Adrenal gland (tissue), 12 donors: ENCODE data around the gene NAALADL2. TPM values are rescaled to one million over a fixed set of nuclear protein-coding genes. Genes with fewer than 3 reads are reported as not detected.

Experiments
- DNase-seq, 7 donors: peaks; one replicate each; pipeline ENCODE4 v3.0.0-alpha.2; 2019 to 2020
- H3K27ac ChIP-seq, 5 donors: fragments of 200-600 bp; sonication (generic) in 4 of 5; 1 replicate in 3 of 5; 2 replicates in 2 of 5; pipeline versions ENCODE4 v1.5.1 to v1.8.0; 2016 to 2020; ENCODE audit warnings: mild to moderate bottlenecking in 1 of 5
- H3K27me3 ChIP-seq: fragments of 200-600 bp; 2 replicates; pipeline ENCODE4 v1.8.0; 2021
- H3K36me3 ChIP-seq, 2 donors: fragments of 200-600 bp; replicated peaks in 1 of 2; 1 replicate in 1 of 2; 2 replicates in 1 of 2; pipeline versions ENCODE4 v1.5.1 to v1.8.0; 2018 to 2022
- H3K4me1 ChIP-seq, 2 donors: fragments of 200-600 bp; replicated peaks in 1 of 2; 1 replicate in 1 of 2; 2 replicates in 1 of 2; pipeline versions ENCODE4 v1.5.1 to v1.8.0; 2018 to 2021
- H3K4me3 ChIP-seq, 4 donors: fragments of 200-600 bp; sonication (generic) in 3 of 4; one replicate each; pipeline ENCODE4 v1.5.1; 2016 to 2018
- H3K9me3 ChIP-seq, 3 donors: fragments of 200-600 bp; sonication (generic) in 1 of 3; replicated peaks in 1 of 3; 1 replicate in 2 of 3; 2 replicates in 1 of 3; pipeline versions ENCODE4 v1.5.1 to v1.8.0; 2016 to 2021
- POLR2A ChIP-seq, 2 donors: fragments of 450-650 bp; IDR thresholded peaks; one replicate each; pipeline ENCODE4 v1.6.1; 2017; ENCODE audit warnings: antibody characterized with exemption in 2 of 2, mild to moderate bottlenecking in 2 of 2, moderate library complexity in 1 of 2
- WGBS, 4 donors: extraction: QIAGEN DNeasy Blood & Tissue Kit in 2 of 4; methylation state at CpG; one replicate each; pipeline versions ENCODE4 v1.1.5 to v1.1.7; 2013 to 2017; 5-methylcytosine and 5-hydroxymethylcytosine counted together
- intact Hi-C, 2 donors: fragments of 100-400 bp; cut with DNase I; formaldehyde crosslinking; loops; one replicate each; pipeline versions ENCODE4 v1.14.1 to v1.15.0; 2022 to 2023
- polyA plus RNA-seq, 3 donors: library from polyadenylated mRNA; stranded (reverse); fragments of 200-250 nt in 2 of 3; fragments of 350-450 nt in 1 of 3; fragmentation: Illumina TruSeq in 1 of 3; extraction: RNeasy Lipid Tissue Mini Kit (QIAGEN cat#74804) in 1 of 3; gene quantifications; one replicate each; pipeline ENCODE4 v1.2.3, GENCODE V29; 2013 to 2014
- total RNA-seq, 9 donors: library from RNA; depleted of rRNA in 4 of 9; stranded (reverse); fragments of >200 nt in 4 of 9; fragments of 120-200 nt in 1 of 9; fragmentation: NEBNext Ultra II Directional in 1 of 9; extraction: Animal tissue kit (Norgen Biotek cat#: 25700) in 1 of 9; gene quantifications; one replicate each; pipeline versions ENCODE4 v1.1.0 to v1.2.4, GENCODE V29; 2013 to 2023
- TF ChIP-seq, protein P1 (sequence below), 6 experiments: fragments of 450-650 bp in 4 of 6; fragments of 200-600 bp in 2 of 6; sonication (generic) in 1 of 6; IDR thresholded peaks; 1 replicate in 5 of 6; 2 replicates in 1 of 6; pipeline versions ENCODE4 v1.5.1 to v1.8.0; 2016 to 2021; ENCODE audit warnings: antibody characterized with exemption in 6 of 6, mild to moderate bottlenecking in 2 of 6, moderate library complexity in 1 of 6
- donor health status: healthy with polysubstance abuse.
- donor health status: Bipolar disorder and iron deficiency.
- donor health status: DM: yes; HTN: yes; CAD: no.
- donor health status: DM: no; HTN: no; CAD: no.
- donor health status: DM: no; HTN: no; CAD: no.
- donor health status: DM: yes; HTN: yes; CAD: no.

The NAALADL2 gene
- total and polyA plus RNA-seq, 12 donors = 0.24 to 7.8 (median 4.8) TPM

DNA sequence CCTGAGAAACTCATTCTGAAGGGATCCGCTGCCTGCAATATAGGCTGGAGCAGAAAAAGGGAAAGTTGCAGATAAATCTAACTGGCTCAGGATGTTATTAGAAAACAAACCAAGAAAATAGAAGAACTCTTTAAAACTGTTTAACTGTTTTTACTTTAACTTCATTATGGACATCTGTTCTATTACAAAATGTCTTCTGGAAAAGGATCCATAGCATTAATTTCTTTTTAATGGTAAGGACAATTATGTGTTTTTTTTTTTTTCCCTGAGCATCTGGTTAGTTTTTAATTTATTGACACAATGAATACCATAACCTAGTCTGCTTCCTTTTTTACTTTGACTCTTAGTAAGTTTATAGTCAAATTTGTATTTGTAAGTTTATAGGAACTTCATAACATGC, 239.5 kb downstream of the NAALADL2 start:
- WGBS, 4 donors = 77 to 100% (median 95%) methylated on average over 1 of the region's 1 CpG
- Histone ChIP-seq H3K27ac (no peak overlapping the region), H3K4me3 (no peak overlapping the region), H3K36me3 (no peaks in the 10 kb centered on the region), H3K9me3 (no peaks in the 10 kb centered on the region), H3K27me3 (no peaks in the 10 kb centered on the region), H3K4me1 (no peaks in the 10 kb centered on the region)
- TF ChIP-seq, protein P1, sequence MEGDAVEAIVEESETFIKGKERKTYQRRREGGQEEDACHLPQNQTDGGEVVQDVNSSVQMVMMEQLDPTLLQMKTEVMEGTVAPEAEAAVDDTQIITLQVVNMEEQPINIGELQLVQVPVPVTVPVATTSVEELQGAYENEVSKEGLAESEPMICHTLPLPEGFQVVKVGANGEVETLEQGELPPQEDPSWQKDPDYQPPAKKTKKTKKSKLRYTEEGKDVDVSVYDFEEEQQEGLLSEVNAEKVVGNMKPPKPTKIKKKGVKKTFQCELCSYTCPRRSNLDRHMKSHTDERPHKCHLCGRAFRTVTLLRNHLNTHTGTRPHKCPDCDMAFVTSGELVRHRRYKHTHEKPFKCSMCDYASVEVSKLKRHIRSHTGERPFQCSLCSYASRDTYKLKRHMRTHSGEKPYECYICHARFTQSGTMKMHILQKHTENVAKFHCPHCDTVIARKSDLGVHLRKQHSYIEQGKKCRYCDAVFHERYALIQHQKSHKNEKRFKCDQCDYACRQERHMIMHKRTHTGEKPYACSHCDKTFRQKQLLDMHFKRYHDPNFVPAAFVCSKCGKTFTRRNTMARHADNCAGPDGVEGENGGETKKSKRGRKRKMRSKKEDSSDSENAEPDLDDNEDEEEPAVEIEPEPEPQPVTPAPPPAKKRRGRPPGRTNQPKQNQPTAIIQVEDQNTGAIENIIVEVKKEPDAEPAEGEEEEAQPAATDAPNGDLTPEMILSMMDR (IDR thresholded peaks at IDR 0.05) = no peak
- no peak for TF ChIP-seq POLR2A (IDR thresholded peaks at IDR 0.05)
- DNase-seq = no peak
- intact Hi-C loops = no loop called here

DNA sequence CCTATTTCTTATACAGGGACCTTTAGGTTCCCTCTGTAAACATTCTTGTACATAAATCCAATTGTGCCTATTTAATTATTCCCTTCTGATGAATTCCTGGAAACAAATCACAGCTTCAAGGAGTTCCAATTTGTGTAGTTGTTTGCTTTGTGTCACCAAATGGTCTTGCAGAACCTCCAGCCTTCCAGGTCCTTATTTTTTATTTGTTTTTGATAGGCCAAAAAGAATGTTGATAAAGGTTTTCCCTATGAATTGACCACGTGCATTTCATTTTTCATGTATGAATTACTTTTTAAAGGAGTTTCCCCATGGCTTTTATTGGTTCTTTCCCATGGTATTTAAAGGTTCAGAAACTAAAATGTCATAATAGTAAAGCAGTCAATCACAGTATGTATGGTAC, 243.0 kb downstream of the NAALADL2 start:
- intact Hi-C loops = no loop called here
- no peak overlapping the region for H3K4me3 ChIP-seq

DNA sequence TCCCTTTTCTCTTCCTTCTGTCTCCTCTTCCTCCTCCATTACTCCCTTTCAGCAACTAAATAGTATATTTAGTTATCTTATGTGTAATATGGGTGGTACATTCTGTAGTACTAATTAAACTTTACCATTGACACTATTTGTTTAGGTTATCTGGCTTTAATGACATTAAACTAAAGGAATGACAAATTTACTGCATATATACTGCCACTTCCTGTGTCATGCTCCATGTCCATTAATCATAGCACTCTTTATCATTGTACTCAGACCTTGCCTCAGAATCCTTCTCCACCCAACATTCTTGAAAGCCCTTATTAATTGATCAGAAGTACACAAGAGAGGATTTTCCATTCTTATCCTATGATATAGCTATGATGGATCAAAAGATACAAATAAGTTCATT, 244.2 kb downstream of the NAALADL2 start:
- TF ChIP-seq POLR2A (IDR thresholded peaks at IDR 0.05) = no peak
- TF ChIP-seq, protein P1 (IDR thresholded peaks at IDR 0.05) = no peak
- no peak overlapping the region for H3K4me3 ChIP-seq
- H3K9me3 ChIP-seq = no peaks in the 10 kb centered on the region
- no peaks in the 10 kb centered on the region for H3K36me3 ChIP-seq
- intact Hi-C loops = no loop called here
- no peaks in the 10 kb centered on the region for H3K27me3 ChIP-seq
- no peaks in the 10 kb centered on the region for H3K4me1 ChIP-seq
- no peak for DNase-seq
- H3K27ac ChIP-seq = no peak overlapping the region

More for the DNA sequence above, 243.0 kb downstream of the NAALADL2 start:
- 41 to 51% (median 46%) methylated on average over 1 of the region's 1 CpG for WGBS, 4 donors
- Histone ChIP-seq H3K27ac (no peak overlapping the region), H3K9me3 (no peaks in the 10 kb centered on the region), H3K27me3 (no peaks in the 10 kb centered on the region), H3K4me1 (no peaks in the 10 kb centered on the region), H3K36me3 (no peaks in the 10 kb centered on the region)
- TF ChIP-seq POLR2A (IDR thresholded peaks at IDR 0.05) = no peak
- TF ChIP-seq, protein P1 (IDR thresholded peaks at IDR 0.05) = no peak
- no peak for DNase-seq

DNA sequence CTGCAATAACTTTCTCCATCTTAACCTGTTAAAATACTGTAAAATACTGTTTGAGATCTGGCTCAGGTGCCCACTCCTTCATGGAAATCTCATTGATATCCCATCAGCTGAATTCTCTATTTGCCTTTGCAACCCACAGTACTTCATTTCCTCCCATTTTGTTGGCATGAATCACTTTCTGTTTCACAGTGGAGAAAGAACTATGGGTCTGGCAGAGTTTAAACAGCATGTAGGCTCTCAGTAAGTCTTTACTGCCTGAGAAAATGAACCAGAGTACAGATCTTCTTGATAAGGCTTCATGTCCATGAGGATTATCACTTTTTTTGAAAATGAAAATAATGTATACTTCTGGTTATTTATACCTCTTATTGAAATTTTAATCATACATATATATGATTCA, 245.9 kb downstream of the NAALADL2 start:
- Histone ChIP-seq H3K36me3 (no peaks in the 10 kb centered on the region), H3K9me3 (no peaks in the 10 kb centered on the region), H3K27me3 (no peaks in the 10 kb centered on the region), H3K27ac (no peak overlapping the region), H3K4me3 (no peak overlapping the region), H3K4me1 (no peaks in the 10 kb centered on the region)
- no peak for DNase-seq
- no peak for TF ChIP-seq POLR2A (IDR thresholded peaks at IDR 0.05)
- TF ChIP-seq, protein P1 (IDR thresholded peaks at IDR 0.05) = no peak
- intact Hi-C loops = no loop called here
